SK-N-SH (cell line): ENCODE data around the gene PER1. TPM values are rescaled to one million over a fixed set of nuclear protein-coding genes. Genes with fewer than 3 reads are reported as not detected.

Experiments
- CHD2 ChIP-seq: fragments of 150-350 bp; IDR thresholded peaks from 2 replicates; pipeline ENCODE4 v1.6.1; 2018; ENCODE audit warnings: low read length; ENCODE audit not compliant: partially characterized antibody
- CTCF ChIP-seq: fragments of 200-600 bp; sonication (generic); IDR thresholded peaks from 2 replicates; pipeline ENCODE4 v1.6.1; 2017; ENCODE audit warnings: antibody characterized with exemption, mild to moderate bottlenecking, moderate library complexity
- FOXJ3 ChIP-seq: sonication (generic); formaldehyde crosslinking; IDR thresholded peaks from 2 replicates; pipeline ENCODE4 v1.5.1; 2020; ENCODE audit warnings: mild to moderate bottlenecking, missing genetic modification reagents
- MAX ChIP-seq: IDR thresholded peaks from 2 replicates; pipeline ENCODE4 v1.4.0; 2012; ENCODE audit warnings: low read depth
- MEF2A ChIP-seq: IDR thresholded peaks from 2 replicates; pipeline ENCODE4 v1.4.0; 2012; ENCODE audit warnings: low read depth, borderline replicate concordance
- PBX3 ChIP-seq: IDR thresholded peaks from 2 replicates; pipeline ENCODE4; 2012
- POLR2AphosphoS5 ChIP-seq: IDR thresholded peaks from 2 replicates; pipeline ENCODE4 v1.6.1; 2012; ENCODE audit warnings: low read depth, low read length
- RAD21 ChIP-seq: IDR thresholded peaks from 2 replicates; pipeline ENCODE4 v1.6.1; 2012; ENCODE audit warnings: mild to moderate bottlenecking, low read length
- REST ChIP-seq: IDR thresholded peaks from 2 replicates; pipeline ENCODE4 v1.6.1; 2012; ENCODE audit warnings: mild to moderate bottlenecking, low read depth, low read length, moderate library complexity
- RXRA ChIP-seq: IDR thresholded peaks from 2 replicates; pipeline ENCODE4 v1.4.0; 2012; ENCODE audit warnings: low read depth, mild to moderate bottlenecking, borderline replicate concordance
- SMC3 ChIP-seq: IDR thresholded peaks from 2 replicates; pipeline ENCODE4 v1.6.1; 2012; ENCODE audit warnings: low read depth, low read length, improper control_type of control experiment
- TEAD4 ChIP-seq: IDR thresholded peaks from 2 replicates; pipeline ENCODE4 v1.4.0; 2012; ENCODE audit warnings: mild to moderate bottlenecking, borderline replicate concordance; ENCODE audit not compliant: insufficient read depth
- USF1 ChIP-seq: IDR thresholded peaks from 2 replicates; pipeline ENCODE4 v1.4.0; 2012; ENCODE audit warnings: low read depth, borderline replicate concordance
- USF2 ChIP-seq: fragments of 150-350 bp; IDR thresholded peaks from 2 replicates; pipeline ENCODE4 v1.6.1; 2017; ENCODE audit warnings: antibody characterized with exemption, low read length, low read depth, borderline replicate concordance
- polyA plus RNA-seq, 3 experiments: library from polyadenylated mRNA; depleted of rRNA; stranded (reverse); fragments of >200 nt; gene quantifications; 2 replicates each; pipeline ENCODE4 v1.2.3, GENCODE V29; 2012

Gene PER1
- polyA plus RNA-seq, 1 of the 3 experiments (the other 2 are of a cell fraction), result 56.8 TPM

- no peak for TF ChIP-seq USF2
- no peak for TF ChIP-seq RXRA
- no peak for TF ChIP-seq RAD21
- peak; percentile 82 for TF ChIP-seq MAX
- TF ChIP-seq USF1, result peak; percentile 88; the same call in 1 of the 2 replicates
- TF ChIP-seq PBX3, result peak; percentile 77
- no peak for TF ChIP-seq FOXJ3 (CRISPR knock-in tag)
- TF ChIP-seq SMC3, result no peak
- TF ChIP-seq POLR2AphosphoS5, result 0 out of 2 replicates have a peak, but pooled peaks have one; percentile 18
- no peak for TF ChIP-seq REST
- peak; percentile 23 for TF ChIP-seq CTCF
- TF ChIP-seq MEF2A, result no peak
- no peak for TF ChIP-seq TEAD4
- TF ChIP-seq CHD2, result peak; percentile 66
Measured at GRCh38 chr17:8189711-8190477, 37.7 kb upstream of the PER1 start, which contains the start of gene BORCS6 (continued).
